AG09309 (cell line): ENCODE data around the gene EFCAB14.
"Not testable (repeated sequence)": the region's sequence is repeated elsewhere in the genome, so short reads cannot be mapped to it uniquely, and the experiment has no call there.

Experiments used
- DNase-seq: peaks from one replicate; pipeline ENCODE4 v3.0.0-alpha.2; 2010; ENCODE audit warnings: low read depth
- H3K4me3 ChIP-seq: 2 replicates; pipeline ENCODE4 v1.5.1; 2011; ENCODE audit warnings: mild to moderate bottlenecking, low read depth, low read length, moderate library complexity; ENCODE audit not compliant: control insufficient read depth
- CTCF ChIP-seq: IDR thresholded peaks from 2 replicates; pipeline ENCODE4 v1.5.1; 2011; ENCODE audit warnings: mild to moderate bottlenecking, low read depth, low read length, inconsistent platforms; ENCODE audit not compliant: insufficient read depth, control insufficient read depth; ENCODE audit errors: missing control alignments

The EFCAB14 gene

GRCh38 chr1:46708121-46708520, 10.8 kb downstream of the EFCAB14 start:
- H3K4me3 ChIP-seq, result no peak overlapping the region
- TF ChIP-seq CTCF, result no peak
- DNase-seq, result no peak

GRCh38 chr1:46705408-46705807, 13.5 kb downstream of the EFCAB14 start:
- DNase-seq, result no peak
- H3K4me3 ChIP-seq, result no peak overlapping the region
- TF ChIP-seq CTCF, result no peak

- DNase-seq, result no peak
- no peak for TF ChIP-seq CTCF
- H3K4me3 ChIP-seq, result no peak overlapping the region
These were observed 14.8 kb downstream of the EFCAB14 start for GRCh38 chr1:46703927-46704641.

- DNase-seq, result no peak
- TF ChIP-seq CTCF, result no peak
- H3K4me3 ChIP-seq, result no peak overlapping the region
These were observed 19.2 kb downstream of the EFCAB14 start for GRCh38 chr1:46699666-46700065.

GRCh38 chr1:46697053-46697452, 21.9 kb downstream of the EFCAB14 start:
- H3K4me3 ChIP-seq, result no peak overlapping the region
- DNase-seq, result no peak
- no peak for TF ChIP-seq CTCF

- H3K4me3 ChIP-seq, DNase-seq: not testable (repeated sequence)
These were observed 24.2 kb downstream of the EFCAB14 start for GRCh38 chr1:46694676-46695075.

GRCh38 chr1:46692811-46693770, 25.8 kb downstream of the EFCAB14 start:
- TF ChIP-seq CTCF, result no peak
- no peak overlapping the region for H3K4me3 ChIP-seq
- no peak for DNase-seq
